ENCODE measurements around the gene TMEM94. TPM values are rescaled to one million over a fixed set of nuclear protein-coding genes. Genes with fewer than 3 reads are reported as not detected.

The TMEM94 gene
- total RNA-seq, 1 donor from 2014 or later, result 56.6 TPM

DNA sequence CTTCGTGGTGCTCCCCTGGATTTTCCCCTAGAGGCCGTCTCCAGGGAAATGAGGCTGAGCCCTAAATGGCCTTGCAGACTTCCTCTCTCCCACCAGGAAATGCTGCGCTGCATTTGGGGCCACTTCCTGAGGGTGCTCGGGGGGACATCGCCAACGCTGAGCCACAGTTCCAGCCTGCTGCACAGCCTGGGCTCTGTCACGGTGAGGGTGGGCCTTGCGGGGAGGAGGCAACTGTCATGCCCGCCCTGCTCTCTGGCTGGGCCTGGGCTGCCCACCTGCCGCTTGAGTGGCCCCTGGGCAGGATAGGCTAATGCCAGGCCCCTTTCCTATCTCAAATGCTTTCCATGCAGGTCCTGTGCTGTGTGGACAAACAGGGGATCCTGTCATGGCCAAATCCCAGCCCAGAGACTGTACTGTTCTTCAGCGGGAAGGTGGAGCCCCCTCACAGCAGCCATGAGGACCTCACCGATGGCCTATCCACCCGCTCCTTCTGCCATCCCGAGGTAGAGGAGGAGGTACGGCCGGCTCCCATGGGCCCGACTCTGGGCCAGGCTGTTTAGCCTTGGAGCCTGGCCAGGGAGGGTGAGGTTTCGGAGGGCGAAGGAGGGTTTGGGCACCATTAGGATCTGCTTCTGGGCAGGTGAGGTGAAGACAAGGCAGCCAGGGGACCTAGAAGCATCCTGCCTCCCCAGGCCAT is 34.7 kb downstream of the TMEM94 start:
- intact Hi-C loops (cut with DNase I), result no loop called here
- no peak for DNase-seq (ENCODE audit: low spot score)

DNA sequence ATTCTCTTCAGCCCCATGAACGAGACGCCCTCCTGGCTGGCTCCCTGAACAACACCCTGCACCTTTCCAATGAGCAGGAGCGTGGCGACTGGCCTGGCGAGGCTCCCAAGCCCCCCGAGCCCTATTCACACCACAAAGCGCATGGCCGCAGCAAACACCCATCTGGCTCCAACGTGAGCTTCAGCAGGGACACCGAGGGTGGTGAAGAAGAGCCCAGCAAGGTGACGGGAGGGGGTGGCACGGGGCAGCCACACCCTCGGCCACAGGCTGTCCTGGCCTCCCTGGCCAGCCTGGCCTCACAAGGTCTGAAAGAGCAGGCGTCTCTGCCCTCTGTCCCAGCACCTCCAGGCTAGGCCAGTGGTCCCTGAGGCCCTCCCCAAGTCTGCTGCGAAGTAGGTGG is 35.2 kb downstream of the TMEM94 start:
- no peak for DNase-seq (ENCODE audit: low spot score)
- intact Hi-C loops (cut with DNase I), result no loop called here

DNA sequence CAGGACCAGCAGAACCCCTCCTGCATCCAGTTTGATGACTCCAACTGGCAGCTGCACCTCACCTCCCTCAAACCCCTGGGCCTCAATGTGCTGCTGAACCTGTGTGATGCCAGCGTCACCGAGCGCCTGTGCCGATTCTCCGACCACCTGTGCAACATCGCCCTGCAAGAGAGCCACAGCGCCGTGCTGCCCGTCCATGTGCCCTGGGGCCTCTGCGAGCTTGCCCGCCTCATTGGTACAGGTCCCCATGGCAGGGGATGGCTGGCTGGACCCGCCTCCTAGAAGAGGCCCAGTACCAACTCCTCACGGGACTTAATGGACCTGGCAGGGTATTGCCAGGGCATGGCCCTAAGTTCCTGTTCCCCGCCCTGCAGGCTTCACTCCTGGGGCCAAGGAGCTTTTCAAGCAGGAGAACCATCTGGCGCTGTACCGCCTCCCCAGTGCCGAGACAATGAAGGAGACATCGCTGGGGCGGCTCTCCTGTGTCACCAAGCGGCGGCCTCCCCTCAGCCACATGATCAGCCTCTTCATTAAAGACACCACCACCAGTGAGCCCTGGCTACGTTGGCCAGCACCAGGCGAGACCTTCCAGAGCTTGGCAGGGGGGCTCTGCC is 36.2 kb downstream of the TMEM94 start:
- no peak for DNase-seq (ENCODE audit: low spot score)
- intact Hi-C loops (cut with DNase I), result no loop called here

DNA sequence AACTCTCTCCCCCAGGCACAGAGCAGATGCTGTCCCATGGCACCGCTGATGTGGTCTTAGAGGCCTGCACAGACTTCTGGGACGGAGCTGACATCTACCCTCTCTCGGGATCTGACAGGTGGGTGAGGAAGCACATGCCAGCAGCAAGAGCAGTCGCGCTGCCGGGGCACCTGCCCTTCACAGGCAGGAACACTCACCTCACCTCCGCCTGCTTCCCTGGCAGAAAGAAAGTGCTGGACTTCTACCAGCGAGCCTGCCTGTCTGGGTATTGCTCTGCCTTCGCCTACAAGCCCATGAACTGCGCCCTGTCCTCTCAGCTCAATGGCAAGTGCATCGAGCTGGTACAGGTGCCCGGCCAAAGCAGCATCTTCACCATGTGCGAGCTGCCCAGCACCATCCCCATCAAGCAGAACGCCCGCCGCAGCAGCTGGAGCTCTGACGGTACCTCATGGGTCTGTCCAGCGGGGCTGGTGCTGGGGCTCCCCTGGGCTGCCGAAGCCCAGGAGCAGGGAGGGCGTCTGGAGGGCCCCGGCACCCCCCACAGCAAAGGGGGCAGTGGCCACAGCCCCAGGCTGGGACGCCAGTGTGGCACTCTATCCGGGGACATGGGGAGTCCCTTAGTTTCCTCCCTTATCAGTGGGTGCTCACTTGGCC is 37.2 kb downstream of the TMEM94 start:
- DNase-seq (ENCODE audit: low spot score), result no peak

DNA sequence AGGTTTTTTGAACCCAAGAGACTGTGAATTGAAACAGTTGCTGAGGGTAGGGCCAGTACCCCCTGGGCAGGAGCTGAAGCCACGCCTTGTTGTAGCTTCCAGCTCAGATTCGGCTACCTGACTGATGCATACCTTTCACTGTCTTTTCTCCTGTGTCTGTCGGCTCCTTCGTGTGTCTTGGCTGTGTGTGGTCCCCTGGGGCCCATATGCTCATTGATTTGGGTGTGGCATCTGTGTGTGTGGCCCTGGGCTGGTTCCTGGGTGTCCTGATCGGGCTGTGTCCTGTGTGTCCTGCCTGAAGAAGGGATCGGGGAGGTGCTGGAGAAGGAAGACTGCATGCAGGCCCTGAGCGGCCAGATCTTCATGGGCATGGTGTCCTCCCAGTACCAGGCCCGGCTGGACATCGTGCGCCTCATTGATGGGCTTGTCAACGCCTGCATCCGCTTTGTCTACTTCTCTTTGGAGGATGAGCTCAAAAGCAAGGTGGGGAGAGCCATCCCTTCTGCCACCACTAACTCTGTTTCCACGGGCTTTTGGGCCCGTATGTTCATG is 38.0 kb downstream of the TMEM94 start:
- no peak for DNase-seq (ENCODE audit: low spot score)

More for the DNA sequence above, 37.2 kb downstream of the TMEM94 start:
- intact Hi-C loops (cut with DNase I), result no loop called here

DNA sequence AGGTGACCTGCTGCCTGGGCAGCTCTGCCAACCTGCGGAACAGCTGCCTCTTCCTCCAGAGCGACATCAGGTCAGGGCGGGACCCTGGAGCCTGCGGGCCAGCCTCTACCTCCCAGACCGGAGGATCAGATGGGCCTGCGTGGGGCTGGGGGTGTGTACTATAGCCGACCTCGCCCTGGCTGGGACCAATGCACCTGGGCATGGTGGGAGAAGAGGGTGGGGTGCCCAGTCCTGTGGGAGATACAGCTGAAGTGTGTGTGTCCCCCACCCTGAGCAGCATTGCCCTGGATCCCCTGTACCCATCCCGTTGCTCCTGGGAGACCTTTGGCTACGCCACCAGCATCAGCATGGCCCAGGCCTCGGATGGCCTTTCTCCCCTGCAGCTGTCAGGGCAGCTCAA is 39.6 kb downstream of the TMEM94 start:
- intact Hi-C loops (cut with DNase I), result no loop called here
- no peak for DNase-seq (ENCODE audit: low spot score)

More for the DNA sequence above, 38.0 kb downstream of the TMEM94 start:
- intact Hi-C loops (cut with DNase I), result no loop called here

DNA sequence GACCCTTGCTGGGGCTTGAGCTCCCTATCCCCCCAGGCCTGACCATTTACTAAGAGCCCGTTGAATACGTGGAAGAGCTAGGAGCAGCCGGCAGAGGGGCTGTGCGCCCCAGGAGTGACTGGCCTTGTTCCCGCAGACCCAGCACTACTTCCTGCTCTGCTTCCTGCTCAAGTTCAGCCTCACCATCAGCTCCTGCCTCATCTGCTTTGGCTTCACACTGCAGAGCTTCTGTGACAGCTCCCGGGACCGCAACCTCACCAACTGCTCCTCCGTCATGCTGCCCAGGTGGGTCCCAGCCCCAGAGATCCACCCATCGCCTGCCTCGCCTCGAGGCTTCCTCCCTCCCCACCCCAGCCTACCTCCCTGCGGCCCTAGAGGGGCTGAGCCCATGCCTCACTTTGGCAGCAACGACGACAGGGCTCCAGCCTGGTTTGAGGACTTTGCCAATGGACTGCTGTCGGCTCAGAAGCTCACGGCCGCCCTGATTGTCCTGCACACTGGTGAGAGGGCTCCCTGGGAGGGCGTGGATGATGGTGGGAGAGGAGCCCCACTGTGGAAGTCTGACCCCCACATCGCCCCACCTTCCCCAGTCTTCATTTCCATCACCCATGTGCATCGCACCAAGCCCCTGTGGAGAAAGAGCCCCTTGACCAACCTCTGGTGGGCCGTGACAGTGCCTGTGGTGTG is 41.7 kb downstream of the TMEM94 start:
- intact Hi-C loops (cut with DNase I), result no loop called here
- no peak for DNase-seq (ENCODE audit: low spot score)

DNA sequence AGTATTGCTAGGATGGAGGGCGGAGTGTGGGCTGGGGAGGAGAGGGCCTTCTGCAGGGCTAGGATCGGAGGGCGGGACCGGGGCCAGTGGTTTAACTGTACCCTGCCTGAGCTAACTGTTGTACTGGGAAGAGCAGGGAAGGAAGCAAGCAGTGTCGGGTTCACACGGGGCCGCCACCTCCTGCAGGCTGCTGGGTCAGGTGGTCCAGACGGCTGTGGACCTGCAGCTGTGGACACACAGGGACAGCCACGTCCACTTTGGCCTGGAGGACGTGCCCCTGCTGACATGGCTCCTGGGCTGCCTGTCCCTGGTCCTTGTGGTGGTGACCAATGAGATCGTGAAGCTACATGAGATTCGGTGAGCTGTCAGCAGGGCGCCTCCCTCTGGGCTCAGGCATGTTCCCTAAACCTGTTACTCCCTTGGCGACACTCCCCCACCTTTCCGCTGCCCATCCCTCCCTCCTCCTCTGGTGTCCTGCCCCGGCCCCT is 42.3 kb downstream of the TMEM94 start:
- no peak for DNase-seq (ENCODE audit: low spot score)
- intact Hi-C loops (cut with DNase I), result no loop called here

DNA sequence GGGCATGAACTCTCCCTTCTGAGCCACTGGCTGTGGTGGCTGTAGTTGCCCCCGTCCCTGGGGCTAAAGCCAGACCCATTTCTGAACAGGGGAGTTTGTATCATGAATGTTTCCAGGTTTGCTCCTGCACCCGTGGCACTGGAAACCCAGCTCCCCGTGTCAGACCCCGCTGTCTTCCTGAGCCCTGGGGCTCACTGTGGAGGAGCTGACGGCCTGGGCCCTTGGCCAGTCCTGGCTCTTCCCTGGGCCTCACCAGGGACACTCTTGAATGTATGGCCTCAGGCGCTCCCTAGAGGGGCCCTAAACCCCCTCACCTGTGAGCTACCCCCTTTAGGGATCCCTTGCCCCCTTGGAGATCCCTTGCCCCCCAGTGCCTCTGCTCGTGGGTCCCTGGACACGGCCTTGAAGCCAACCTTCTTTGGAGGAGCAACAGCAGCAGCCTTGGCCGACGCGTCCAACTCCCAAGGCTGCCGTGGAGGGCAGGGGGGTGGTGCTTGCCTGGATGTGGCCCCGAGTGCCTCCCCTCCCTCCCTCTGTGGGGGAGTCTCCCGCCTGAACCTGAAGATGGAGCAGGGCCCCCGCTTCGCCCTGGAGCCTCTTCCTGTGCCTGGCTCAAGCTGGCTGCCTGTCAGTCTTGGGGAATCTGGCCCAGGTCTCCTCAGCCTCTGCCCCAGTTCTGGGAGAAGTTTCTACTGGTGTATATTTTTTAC is 43.0 kb downstream of the TMEM94 start:
- intact Hi-C loops (cut with DNase I), result no loop called here
- no peak for DNase-seq (ENCODE audit: low spot score)

DNA sequence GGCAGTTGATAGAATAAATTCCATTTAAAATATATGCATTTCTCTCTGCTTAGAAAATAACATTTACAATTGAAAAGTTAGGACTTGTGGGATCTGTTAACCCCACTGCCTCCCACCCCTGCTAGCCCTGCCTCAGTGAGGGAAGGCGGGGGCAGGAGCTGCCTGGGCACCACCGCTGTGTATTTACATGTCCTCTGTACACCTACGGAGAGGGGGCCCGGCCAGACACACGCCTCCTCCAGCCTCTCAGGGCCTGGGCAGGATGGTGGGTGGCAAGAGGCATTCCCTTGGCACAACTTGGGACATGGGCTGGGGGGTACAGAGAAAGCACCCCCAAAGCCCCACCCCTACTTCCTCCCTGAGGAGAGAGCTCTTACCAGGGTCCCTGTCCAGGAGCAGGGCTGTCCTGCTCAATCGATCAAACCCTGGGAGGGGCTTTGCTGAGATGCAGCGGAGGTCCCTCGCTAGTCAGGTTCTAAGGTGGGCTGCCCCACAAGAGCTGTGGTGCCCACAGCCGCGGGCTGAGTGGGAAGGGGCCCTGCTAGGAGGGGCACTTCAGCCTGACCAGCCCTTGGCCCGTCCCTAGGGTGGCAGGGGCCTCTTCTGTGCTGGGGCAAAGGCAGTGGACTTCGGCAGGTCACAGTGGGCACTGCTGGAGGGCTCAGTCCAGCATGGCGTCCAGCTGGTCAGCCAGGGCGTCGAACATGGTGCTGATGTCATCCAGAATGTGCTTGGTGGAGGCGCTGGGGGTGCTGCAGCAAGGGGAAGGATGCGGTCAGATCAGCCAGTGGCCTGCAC is 44.2 kb downstream of the TMEM94 start:
- DNase-seq (ENCODE audit: low spot score), result no peak
- intact Hi-C loops (cut with DNase I), result no loop called here

DNA sequence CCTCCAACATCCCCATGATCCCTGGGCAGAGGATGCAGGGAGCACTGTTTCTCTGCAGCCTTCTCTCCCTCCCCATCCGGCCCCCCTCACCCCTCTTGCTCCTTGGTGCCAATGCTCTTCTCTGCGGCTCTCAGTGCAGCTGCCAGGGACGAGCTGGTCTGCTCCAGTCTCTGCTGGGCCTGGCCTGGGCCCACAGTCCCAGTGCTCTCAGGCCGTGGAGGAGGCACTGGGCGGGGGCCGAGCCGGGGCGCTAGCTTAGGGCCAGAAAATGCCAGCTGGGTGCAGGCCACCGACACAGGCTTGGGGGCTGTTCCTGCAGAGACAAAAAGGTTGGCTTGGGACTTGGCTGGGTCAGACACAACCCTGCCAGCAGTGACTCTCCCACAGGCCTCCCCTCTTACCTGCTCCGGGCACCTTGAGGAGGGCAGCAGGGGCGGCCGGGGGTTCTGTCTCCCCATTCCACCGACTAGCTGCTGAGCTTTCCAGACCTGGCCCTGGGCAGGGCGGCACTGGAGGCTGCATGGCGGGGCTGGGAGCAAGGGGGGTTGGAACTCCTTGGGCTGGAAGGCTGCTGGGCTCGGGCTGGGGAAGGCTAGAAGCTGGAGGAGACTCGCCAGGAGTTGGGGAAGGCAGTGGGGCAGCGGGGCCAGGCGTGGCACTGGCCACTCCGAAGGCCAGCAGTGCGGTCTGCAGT is 45.1 kb downstream of the TMEM94 start:
- DNase-seq (ENCODE audit: low spot score), result no peak
- intact Hi-C loops (cut with DNase I), result no loop called here

DNA sequence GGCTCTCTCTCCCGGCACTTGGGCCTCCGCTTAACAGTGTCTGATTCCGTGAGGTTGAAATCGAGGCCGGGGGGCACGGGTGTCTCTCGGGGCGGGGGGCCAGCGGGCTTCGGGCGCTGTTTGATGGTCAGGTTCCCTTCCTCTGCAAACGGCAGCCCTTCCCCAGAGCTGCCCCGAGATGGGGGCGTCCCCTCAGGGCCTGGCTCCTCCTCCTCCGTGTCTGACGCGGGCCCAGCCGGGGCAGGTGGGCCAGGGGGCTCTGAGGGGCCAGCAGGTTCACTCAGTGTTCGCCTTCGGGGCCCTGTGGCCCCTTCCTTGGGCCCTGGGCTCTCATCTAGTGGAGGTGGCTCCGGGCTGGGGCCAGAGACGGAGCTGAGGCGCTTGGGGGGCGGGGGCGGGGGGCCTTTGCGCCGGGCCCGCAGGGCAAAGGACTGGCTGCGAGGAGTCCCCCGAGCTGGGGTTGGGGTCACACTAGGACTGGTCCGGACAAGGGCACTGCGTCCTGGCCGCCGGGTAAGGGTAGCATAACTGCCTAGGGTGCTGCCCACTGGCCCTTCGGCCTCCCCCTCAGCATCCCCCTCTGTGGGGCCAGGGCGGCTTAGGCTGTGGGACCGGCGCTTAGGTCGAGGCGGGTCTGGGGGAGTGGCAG is 45.8 kb downstream of the TMEM94 start:
- intact Hi-C loops (cut with DNase I), result no loop called here
- DNase-seq (ENCODE audit: low spot score), result no peak

DNA sequence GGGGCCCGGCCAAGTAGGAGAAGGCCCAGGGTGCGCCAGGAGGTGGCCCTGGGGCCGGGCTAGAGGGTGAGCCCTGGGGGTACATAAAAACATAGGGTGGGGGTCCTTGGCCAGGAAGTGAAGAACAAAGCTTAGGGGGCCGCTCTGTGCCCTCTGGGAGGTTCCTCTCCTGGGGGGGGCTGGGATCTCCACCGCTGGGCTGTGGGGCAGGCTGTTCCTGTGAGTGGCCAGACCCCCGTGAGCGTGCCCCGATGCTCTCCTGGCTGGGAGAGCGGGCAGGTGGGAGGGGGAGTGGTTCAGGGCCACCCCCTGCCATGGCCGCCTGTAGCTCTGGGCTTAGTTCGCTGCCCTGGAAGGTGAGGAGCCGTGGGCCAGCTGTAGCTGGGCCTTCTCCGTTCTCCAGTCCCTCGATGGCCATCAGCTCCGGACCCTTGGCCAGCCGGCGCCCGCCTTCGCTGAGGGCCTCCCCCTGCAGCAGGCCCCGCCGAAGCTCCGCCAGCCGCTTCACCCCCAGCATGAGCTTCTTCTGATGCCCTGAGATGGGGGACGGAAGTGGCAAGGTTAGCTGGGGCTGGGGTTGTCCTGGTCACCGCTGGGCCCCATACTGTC is 46.4 kb downstream of the TMEM94 start:
- intact Hi-C loops (cut with DNase I), result no loop called here

DNA sequence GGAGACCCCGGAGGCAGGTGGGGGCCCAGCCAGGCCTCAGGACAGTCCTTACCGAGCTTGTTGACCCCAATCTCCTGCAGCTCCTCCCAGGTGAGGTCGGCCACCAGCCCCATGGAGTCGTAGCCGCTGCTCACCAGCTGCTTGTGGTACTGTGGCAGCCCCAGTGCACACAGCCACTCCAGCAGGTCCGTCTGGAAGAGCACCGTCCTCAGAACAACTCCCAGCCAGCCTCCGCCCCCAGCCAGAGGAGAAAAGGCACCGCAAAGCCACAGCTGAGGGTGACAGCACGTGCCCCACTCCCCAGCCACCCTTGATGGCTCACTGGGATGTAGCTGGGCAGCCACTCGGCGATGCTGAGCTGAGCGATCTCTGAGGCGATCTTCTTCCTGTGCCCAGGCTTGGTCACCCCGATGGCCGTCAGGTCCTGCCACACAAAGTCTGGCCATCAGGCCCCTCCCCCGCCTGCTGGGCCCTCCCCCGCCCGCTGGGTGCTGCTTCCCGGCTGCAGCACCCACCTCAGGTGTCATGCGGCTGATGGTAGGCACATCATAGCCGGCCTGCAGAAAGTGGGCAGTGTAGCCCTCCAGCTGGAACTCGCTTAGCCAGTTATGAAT is 47.0 kb downstream of the TMEM94 start:
- no peak for DNase-seq (ENCODE audit: low spot score)
- intact Hi-C loops (cut with DNase I), result no loop called here

More for the DNA sequence above, 46.4 kb downstream of the TMEM94 start:
- no peak for DNase-seq (ENCODE audit: low spot score)

DNA sequence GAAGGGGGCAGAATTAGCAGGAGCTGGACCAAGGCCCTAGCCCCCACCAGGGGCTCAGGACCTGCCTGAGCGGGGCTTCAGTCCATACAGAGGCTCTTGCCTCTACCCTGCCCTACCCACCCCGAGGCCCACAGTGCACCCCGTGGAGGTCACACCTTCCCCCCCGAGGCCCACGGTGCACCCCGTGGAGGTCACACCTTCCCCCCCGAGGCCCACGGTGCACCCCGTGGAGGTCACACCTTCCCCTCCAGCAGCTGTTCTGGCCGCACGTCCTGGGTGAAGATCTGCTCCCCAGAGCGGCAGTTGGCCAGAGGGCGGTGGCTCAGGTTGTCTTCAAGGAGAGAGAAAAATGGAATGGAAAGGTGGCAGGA is 47.5 kb downstream of the TMEM94 start:
- DNase-seq (ENCODE audit: low spot score), result no peak
- intact Hi-C loops (cut with DNase I), result no loop called here

DNA sequence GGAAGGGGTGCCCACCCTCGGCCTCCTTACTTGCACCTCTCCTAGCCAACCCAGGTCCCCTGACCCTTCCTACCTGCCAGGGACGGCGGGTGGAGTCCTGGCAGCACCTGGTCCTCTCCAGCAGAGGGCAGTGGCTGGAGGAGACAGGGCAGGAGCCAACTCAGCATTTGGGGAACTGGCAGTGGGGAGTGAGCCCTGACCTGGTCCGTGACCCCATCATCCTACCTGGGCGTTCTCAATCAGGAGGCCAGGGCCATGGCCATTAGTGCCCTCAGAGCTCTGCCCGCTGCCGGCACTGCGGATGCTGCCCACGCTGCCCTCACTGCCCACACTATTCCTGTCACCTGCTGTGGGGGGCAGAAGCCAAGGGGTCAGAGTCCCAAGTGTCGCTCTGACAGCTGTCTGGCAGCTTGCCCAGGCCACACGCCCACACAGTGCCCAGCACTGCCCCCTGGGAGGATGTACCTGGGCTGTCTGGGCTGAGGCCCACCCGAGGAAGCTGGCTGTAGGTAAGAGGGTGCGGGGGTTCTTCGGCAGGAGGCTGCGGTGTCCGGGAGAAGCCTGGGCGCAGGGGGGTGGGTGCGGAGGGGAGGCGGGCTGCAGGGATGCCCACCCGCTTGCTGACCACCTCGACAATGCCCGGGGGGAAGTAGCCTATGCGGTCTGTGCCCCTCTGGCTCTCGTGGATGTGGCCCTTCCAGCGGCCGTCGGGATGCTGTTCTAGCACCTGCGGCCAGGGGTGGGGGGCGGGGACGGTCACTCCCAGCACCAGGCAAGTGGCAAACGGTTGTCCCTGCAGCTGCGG is 48.1 kb downstream of the TMEM94 start:
- no peak for DNase-seq (ENCODE audit: low spot score)
- intact Hi-C loops (cut with DNase I), result no loop called here

All from cardiac septum (tissue), 1 donor.